OCI-LY1 (cell line): Measurements from ENCODE around the gene TIAL1.

Source experiments
- CTCF ChIP-seq: fragments of 200-600 bp; sonication (generic), shearing (Covaris generic); IDR thresholded peaks from 2 replicates; pipeline ENCODE4 v1.5.1; 2017; ENCODE audit warnings: mild to moderate bottlenecking, antibody characterized with exemption, low read length, moderate library complexity, mixed read lengths
- EZH2 ChIP-seq: fragments of 200-600 bp; sonication (generic), shearing (Covaris generic); IDR thresholded peaks from 2 replicates; pipeline ENCODE4 v1.8.0; 2017; ENCODE audit warnings: borderline replicate concordance, mixed run types, mild to moderate bottlenecking, antibody characterized with exemption, low read length, moderate library complexity, mixed read lengths

GRCh38 chr10:119640875-119641526 is 44.2 kb upstream of the TIAL1 start:
- TF ChIP-seq CTCF (no peak), EZH2 (no peak)
